ENCODE data around the gene TAP1. TPM values are rescaled to one million over a fixed set of nuclear protein-coding genes. Genes with fewer than 3 reads are reported as not detected.
A peak's percentile ranks its signal among the peaks of the same experiment; 100 is the strongest.

Gene TAP1
- total RNA-seq, 2 experiments from 2014 or later = 91.5 to 93.9 TPM

DNA sequence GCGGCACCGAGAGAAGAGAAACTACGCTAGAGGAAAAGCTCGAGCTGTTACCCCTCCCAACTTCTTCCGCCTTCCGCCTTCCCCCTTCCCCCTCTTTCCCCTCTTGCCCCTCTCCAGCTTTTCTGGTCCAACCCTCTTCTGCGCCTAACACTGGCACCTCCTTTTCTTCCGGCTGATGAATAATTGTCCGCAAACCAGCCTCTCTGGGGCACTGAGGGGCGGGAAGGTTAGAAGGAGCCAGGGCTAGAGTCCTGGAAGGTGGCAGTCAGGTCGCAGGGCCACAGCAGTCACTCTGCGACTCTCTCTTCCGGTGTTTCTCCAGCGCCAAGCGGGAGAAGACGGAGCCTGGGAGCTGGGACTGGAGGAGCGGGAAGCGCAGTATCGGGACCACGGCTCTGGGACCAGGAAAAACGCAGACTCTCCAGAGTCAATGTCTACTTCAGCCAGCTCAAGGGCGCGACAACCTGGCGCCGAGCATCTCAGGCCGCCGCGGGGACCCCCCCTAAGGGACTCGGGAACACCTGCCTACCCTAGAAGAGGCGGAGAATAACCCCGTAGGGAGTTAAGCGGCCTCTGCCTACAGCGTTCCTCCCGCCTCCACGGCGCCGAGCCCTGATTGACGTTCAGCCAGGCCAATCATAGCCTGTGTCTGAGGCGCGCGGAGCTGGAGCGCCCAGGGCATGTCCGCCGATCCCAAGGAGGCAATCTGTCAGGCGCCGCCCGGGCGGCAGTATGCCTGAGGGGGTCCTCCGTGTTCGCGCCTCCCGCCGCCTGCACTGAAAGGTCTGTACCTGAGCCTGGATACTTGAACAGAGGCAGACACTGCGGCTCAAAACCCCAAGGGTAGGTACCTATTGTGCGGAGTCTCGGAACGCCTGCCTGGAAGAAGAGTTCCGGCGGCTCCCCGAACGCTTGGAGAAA, 40.8 kb upstream of the TAP1 start:
- Mint-ChIP-seq H3K27ac (peak overlapping the region; percentile 91), H3K4me3 (peak overlapping the region; percentile 100), H3K4me1 (ENCODE audit: low read depth) (peaks cover 45% of the 10 kb centered on the region), H3K36me3 (ENCODE audit: low read depth) (peaks cover 10% of the 10 kb centered on the region), H3K9me3 (no peaks in the 10 kb centered on the region), H3K27me3 (no peaks in the 10 kb centered on the region)
- peaks cover 22% of the 10 kb centered on the region for H3K4me1 ChIP-seq (ENCODE audit: insufficient read depth, low read length)
- H3K27ac ChIP-seq (ENCODE audit: low read depth in 1 of 2, low read length in 2 of 2) = peak overlapping the region; percentile 75 to 85
- ChIA-PET CTCF (interaction anchor here (0.8 to 1.9 kb wide), 9 partner anchors 8 to 90 kb away, joined by 3 to 8 read pairs (median 6); partner anchors contain the start of genes BRD2, HLA-DMA and TAP2), POLR2A (interaction anchor here (0.5 to 5.4 kb wide), 22 partner anchors 8 to 936 kb away, joined by 3 to 129 read pairs (median 4); partner anchors contain the start of genes BRD2, HLA-DMA, HLA-DMB and HLA-DPB1)
- ATAC-seq (ENCODE audit: poor library complexity) (peak; percentile 98), DNase-seq (peak; percentile 88 to 97 (median 94))
- no peaks in the 10 kb centered on the region for H3K9me3 ChIP-seq (ENCODE audit: control insufficient read depth in 1 of 2, insufficient read depth in 1 of 2, low read length in 2 of 2)
- no peaks in the 10 kb centered on the region for H3K36me3 ChIP-seq (ENCODE audit: insufficient read depth, low read length)
- peak overlapping the region; percentile 89 for H3K4me3 ChIP-seq (ENCODE audit: low read length)
- no peaks in the 10 kb centered on the region for H3K27me3 ChIP-seq (ENCODE audit: control insufficient read depth in 1 of 2, insufficient read depth in 2 of 2, low read length in 2 of 2)
- intact Hi-C loops (cut with DNase I, micrococcal nuclease) = loop anchor here (2.0 to 10.0 kb wide), 4 partner anchors 52 to 1500 kb away; partner anchors contain the start of gene NUDT3 (in 1 of the 2)
- TF ChIP-seq, protein P1, sequence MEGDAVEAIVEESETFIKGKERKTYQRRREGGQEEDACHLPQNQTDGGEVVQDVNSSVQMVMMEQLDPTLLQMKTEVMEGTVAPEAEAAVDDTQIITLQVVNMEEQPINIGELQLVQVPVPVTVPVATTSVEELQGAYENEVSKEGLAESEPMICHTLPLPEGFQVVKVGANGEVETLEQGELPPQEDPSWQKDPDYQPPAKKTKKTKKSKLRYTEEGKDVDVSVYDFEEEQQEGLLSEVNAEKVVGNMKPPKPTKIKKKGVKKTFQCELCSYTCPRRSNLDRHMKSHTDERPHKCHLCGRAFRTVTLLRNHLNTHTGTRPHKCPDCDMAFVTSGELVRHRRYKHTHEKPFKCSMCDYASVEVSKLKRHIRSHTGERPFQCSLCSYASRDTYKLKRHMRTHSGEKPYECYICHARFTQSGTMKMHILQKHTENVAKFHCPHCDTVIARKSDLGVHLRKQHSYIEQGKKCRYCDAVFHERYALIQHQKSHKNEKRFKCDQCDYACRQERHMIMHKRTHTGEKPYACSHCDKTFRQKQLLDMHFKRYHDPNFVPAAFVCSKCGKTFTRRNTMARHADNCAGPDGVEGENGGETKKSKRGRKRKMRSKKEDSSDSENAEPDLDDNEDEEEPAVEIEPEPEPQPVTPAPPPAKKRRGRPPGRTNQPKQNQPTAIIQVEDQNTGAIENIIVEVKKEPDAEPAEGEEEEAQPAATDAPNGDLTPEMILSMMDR (IDR thresholded peaks at IDR 0.05) = no peak

DNA sequence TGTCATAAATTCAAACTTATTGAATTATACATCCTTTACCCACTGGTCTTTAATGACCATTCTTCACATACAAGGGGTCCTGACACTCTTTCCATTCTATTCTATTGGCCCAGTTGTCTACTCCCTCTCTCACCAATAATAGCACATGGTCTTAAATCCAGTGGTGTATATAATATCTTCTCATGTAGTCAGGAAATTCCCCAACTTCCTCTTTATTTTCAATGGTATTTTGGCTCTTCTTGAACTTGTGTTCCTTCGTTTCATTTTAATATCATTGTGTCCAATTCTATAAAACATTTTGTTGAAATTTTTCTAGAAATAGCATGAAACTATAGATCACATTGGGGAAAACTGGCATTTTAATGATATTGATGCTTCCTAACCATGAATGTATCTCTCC, 37.3 kb upstream of the TAP1 start:
- no peaks in the 10 kb centered on the region for H3K27me3 ChIP-seq (ENCODE audit: control insufficient read depth in 1 of 2, insufficient read depth in 2 of 2, low read length in 2 of 2)
- H3K4me3 ChIP-seq (ENCODE audit: low read length) = no peak overlapping the region
- Mint-ChIP-seq H3K9me3 (no peaks in the 10 kb centered on the region), H3K36me3 (ENCODE audit: low read depth) (peaks cover 10% of the 10 kb centered on the region), H3K27me3 (no peaks in the 10 kb centered on the region), H3K4me1 (ENCODE audit: low read depth) (peaks cover 25% of the 10 kb centered on the region), H3K4me3 (no peak overlapping the region), H3K27ac (no peak overlapping the region)
- no peaks in the 10 kb centered on the region for H3K9me3 ChIP-seq (ENCODE audit: control insufficient read depth in 1 of 2, insufficient read depth in 1 of 2, low read length in 2 of 2)
- no peak overlapping the region for H3K27ac ChIP-seq (ENCODE audit: low read depth in 1 of 2, low read length in 2 of 2)
- CTCF ChIA-PET = interaction anchor here (1.1 to 2.1 kb wide), 2 partner anchors 22 to 94 kb away, joined by 3 to 5 read pairs; no protein-coding TSS in a partner anchor
- intact Hi-C loops (cut with DNase I, micrococcal nuclease) = loop anchor here in 1 of 2 experiments (10.0 kb wide), 1 partner anchor 1504 kb away; the partner anchor contains the start of gene NUDT3
- H3K4me1 ChIP-seq (ENCODE audit: insufficient read depth, low read length) = peaks cover 16% of the 10 kb centered on the region
- TF ChIP-seq, protein P1 (IDR thresholded peaks at IDR 0.05) = no peak
- DNase-seq = no peak
- no peak for ATAC-seq (ENCODE audit: poor library complexity)
- POLR2A ChIA-PET = interaction anchor here (1.3 to 5.4 kb wide), 2 partner anchors 80 to 81 kb away, joined by 6 to 129 read pairs; partner anchors contain the start of gene BRD2
- H3K36me3 ChIP-seq (ENCODE audit: insufficient read depth, low read length) = no peaks in the 10 kb centered on the region

DNA sequence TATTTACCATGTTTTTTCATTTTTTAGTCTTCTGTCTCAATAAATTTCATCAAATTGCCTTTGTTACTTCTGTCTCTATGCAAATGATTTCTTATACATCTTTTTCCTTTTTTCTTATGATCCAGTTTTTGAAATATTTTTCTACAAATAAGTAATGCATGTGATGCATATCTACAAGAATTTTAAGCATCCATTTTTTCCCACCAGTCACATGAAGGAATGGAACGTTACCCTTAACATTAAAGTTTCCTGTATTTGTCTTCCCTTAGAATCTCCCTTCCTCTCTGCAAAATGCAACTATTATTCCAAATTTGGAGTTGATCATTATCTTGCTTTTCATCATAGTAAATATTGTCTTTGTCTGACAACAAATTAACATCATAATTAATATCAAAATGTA, 36.0 kb upstream of the TAP1 start:
- Histone ChIP-seq H3K4me1 (ENCODE audit: insufficient read depth, low read length) (peaks cover 6% of the 10 kb centered on the region), H3K27ac (ENCODE audit: low read depth in 1 of 2, low read length in 2 of 2) (no peak overlapping the region), H3K27me3 (ENCODE audit: control insufficient read depth in 1 of 2, insufficient read depth in 2 of 2, low read length in 2 of 2) (no peaks in the 10 kb centered on the region), H3K4me3 (ENCODE audit: low read length) (no peak overlapping the region), H3K9me3 (ENCODE audit: control insufficient read depth in 1 of 2, insufficient read depth in 1 of 2, low read length in 2 of 2) (no peaks in the 10 kb centered on the region), H3K36me3 (ENCODE audit: insufficient read depth, low read length) (no peaks in the 10 kb centered on the region)
- Mint-ChIP-seq H3K27me3 (no peaks in the 10 kb centered on the region), H3K4me1 (ENCODE audit: low read depth) (peaks cover 12% of the 10 kb centered on the region), H3K4me3 (no peak overlapping the region), H3K9me3 (no peaks in the 10 kb centered on the region), H3K36me3 (ENCODE audit: low read depth) (peaks cover 7% of the 10 kb centered on the region), H3K27ac (no peak overlapping the region)
- ATAC-seq (ENCODE audit: poor library complexity) (no peak), DNase-seq (no peak)
- CTCF ChIA-PET = interaction anchor here (1.1 kb wide), 1 partner anchor 21 kb away, joined by 3 read pairs; no protein-coding TSS in a partner anchor
- TF ChIP-seq, protein P1 (IDR thresholded peaks at IDR 0.05) = no peak
- POLR2A ChIA-PET = interaction anchor here (1.3 kb wide), 1 partner anchor 82 kb away, joined by 6 read pairs; no protein-coding TSS in a partner anchor
- intact Hi-C loops (cut with DNase I, micrococcal nuclease) = loop anchor here in 1 of 2 experiments (5.0 kb wide), 1 partner anchor 193 kb away; no protein-coding TSS in a partner anchor

All from CD4-positive, alpha-beta T cell (primary cell).